CD14-positive monocyte (primary cell): Measurements from ENCODE around the gene PAAF1. TPM values are rescaled to one million over a fixed set of nuclear protein-coding genes. Genes with fewer than 3 reads are reported as not detected.

ENCODE experiments used
- DNase-seq, 3 donors: peaks; one replicate each; pipeline ENCODE4 v3.0.0-alpha.2; 2011 to 2022
- H2AFZ ChIP-seq: 2 replicates; pipeline ENCODE4 v1.6.0; 2012; ENCODE audit warnings: mild to moderate bottlenecking, low read depth, low read length, inconsistent platforms; ENCODE audit not compliant: insufficient read depth, poor library complexity, severe bottlenecking
- H3K27ac ChIP-seq, 2 donors: 1 replicate in 1 of 2; 2 replicates in 1 of 2; pipeline ENCODE4 v1.5.1; 2012 to 2013; ENCODE audit warnings: low read length in 2 of 2, control low read depth in 1 of 2, inconsistent platforms in 1 of 2, low read depth in 1 of 2, mild to moderate bottlenecking in 1 of 2
- H3K27me3 ChIP-seq, 2 donors: one replicate each; pipeline versions ENCODE4 v1.6.0 to v1.6.1; 2011 to 2013; ENCODE audit warnings: low read length in 2 of 2; ENCODE audit not compliant: control insufficient read depth in 2 of 2, insufficient read depth in 2 of 2
- H3K36me3 ChIP-seq, 2 donors: replicated peaks in 1 of 2; 1 replicate in 1 of 2; 2 replicates in 1 of 2; pipeline versions ENCODE4 v1.5.1 to v1.6.1; 2012 to 2013; ENCODE audit warnings: low read length in 2 of 2, control low read depth in 1 of 2, inconsistent platforms in 1 of 2, mild to moderate bottlenecking in 1 of 2; ENCODE audit not compliant: insufficient read depth in 2 of 2, control insufficient read depth in 1 of 2
- H3K4me1 ChIP-seq, 2 donors: 1 replicate in 1 of 2; 2 replicates in 1 of 2; pipeline versions ENCODE4 v1.5.1 to v1.6.1; 2012 to 2013; ENCODE audit warnings: low read length in 2 of 2, control low read depth in 1 of 2, inconsistent platforms in 1 of 2, mild to moderate bottlenecking in 1 of 2, moderate library complexity in 1 of 2; ENCODE audit not compliant: insufficient read depth in 2 of 2, control insufficient read depth in 1 of 2
- H3K4me2 ChIP-seq: replicated peaks from 2 replicates; pipeline ENCODE3; 2012; ENCODE audit warnings: low read length, moderate library complexity, mild to moderate bottlenecking; ENCODE audit not compliant: poor library complexity, severe bottlenecking; ENCODE audit errors: extremely low read depth
- H3K4me3 ChIP-seq, 3 experiments: fragments of 200-600 bp in 1 of 3; sonication (generic) in 1 of 3; replicated peaks in 1 of 3; 1 replicate in 2 of 3; 2 replicates in 1 of 3; pipeline ENCODE4 v1.5.1; 2011 to 2013; ENCODE audit warnings: low read length in 3 of 3, mild to moderate bottlenecking in 3 of 3, control low read depth in 2 of 3, low read depth in 2 of 3, inconsistent platforms in 1 of 3, moderate library complexity in 1 of 3
- H3K79me2 ChIP-seq: 2 replicates; pipeline ENCODE4 v1.6.0; 2012; ENCODE audit warnings: mild to moderate bottlenecking, control low read depth, inconsistent platforms, low read length, moderate library complexity; ENCODE audit not compliant: insufficient read depth
- H3K9ac ChIP-seq: 2 replicates; pipeline ENCODE4 v1.6.0; 2017; ENCODE audit warnings: low read length, mild to moderate bottlenecking; ENCODE audit not compliant: insufficient read depth, poor library complexity, severe bottlenecking
- H3K9me3 ChIP-seq, 2 donors: replicated peaks in 1 of 2; 1 replicate in 1 of 2; 2 replicates in 1 of 2; pipeline versions ENCODE4 v1.5.1 to v1.6.1; 2012 to 2013; ENCODE audit warnings: low read length in 2 of 2, control low read depth in 1 of 2; ENCODE audit not compliant: control insufficient read depth in 1 of 2, insufficient read depth in 1 of 2
- H4K20me1 ChIP-seq: 2 replicates; pipeline ENCODE4 v1.6.0; 2012; ENCODE audit warnings: mild to moderate bottlenecking, low read length, control low read depth, moderate library complexity; ENCODE audit not compliant: insufficient read depth
- H3K27ac Mint-ChIP-seq, 7 donors: one replicate each; pipeline ENCODE4 v1.8.0; 2020; ENCODE audit warnings: mild to moderate bottlenecking in 7 of 7, mixed read lengths in 7 of 7, moderate library complexity in 6 of 7, inconsistent platforms in 2 of 7
- H3K27me3 Mint-ChIP-seq, 3 donors: one replicate each; pipeline ENCODE4 v1.8.0; 2021 to 2022; ENCODE audit warnings: low read depth in 3 of 3, mild to moderate bottlenecking in 3 of 3, mixed read lengths in 3 of 3, moderate library complexity in 3 of 3, inconsistent platforms in 1 of 3
- H3K36me3 Mint-ChIP-seq, 2 donors: one replicate each; pipeline ENCODE4 v1.8.0; 2020; ENCODE audit warnings: mixed read lengths in 2 of 2, inconsistent platforms in 1 of 2, mild to moderate bottlenecking in 1 of 2
- H3K4me1 Mint-ChIP-seq: one replicate; pipeline ENCODE4 v1.8.0; 2020; ENCODE audit warnings: mild to moderate bottlenecking, mixed read lengths
- H3K4me3 Mint-ChIP-seq, 2 donors: one replicate each; pipeline ENCODE4 v1.8.0; 2020; ENCODE audit warnings: mild to moderate bottlenecking in 2 of 2, mixed read lengths in 2 of 2, moderate library complexity in 1 of 2
- H3K9me3 Mint-ChIP-seq, 7 donors: one replicate each; pipeline ENCODE4 v1.8.0; 2020 to 2022; ENCODE audit warnings: mixed read lengths in 7 of 7, mild to moderate bottlenecking in 6 of 7, moderate library complexity in 6 of 7, inconsistent platforms in 2 of 7
- WGBS: methylation state at CpG from one replicate; pipeline ENCODE4 v1.1.5; 2013; ENCODE audit warnings: missing lambda C conversion rate; ENCODE audit not compliant: insufficient coverage; 5-methylcytosine and 5-hydroxymethylcytosine counted together
- intact Hi-C, 2 donors: fragments of 100-400 bp; cut with micrococcal nuclease; formaldehyde crosslinking; loops; one replicate each; pipeline versions ENCODE4 v1.15.0 to v1.15.1; 2023
- polyA plus RNA-seq, 3 donors: library from polyadenylated mRNA; depleted of rRNA in 1 of 3; unstranded in 2 of 3; stranded (reverse) in 1 of 3; fragments of 300-500 nt in 2 of 3; fragments of >200 nt in 1 of 3; fragmentation: Illumina TruSeq in 2 of 3; gene quantifications; 1 replicate in 2 of 3; 2 replicates in 1 of 3; pipeline ENCODE4 v1.2.3, GENCODE V29; 2012 to 2021
- TF ChIP-seq, protein P1 (sequence below): fragments of 200-600 bp; IDR thresholded peaks from one replicate; pipeline ENCODE4 v1.8.0; 2022; ENCODE audit warnings: antibody characterized with exemption, mild to moderate bottlenecking

PAAF1 gene
- polyA plus RNA-seq, 3 donors: 12.0 to 13.7 (median 12.9) TPM

- H3K4me3 ChIP-seq: peak overlapping the region in 1 of 3 experiments; percentile 9
- 97% methylated on average over 5 of the region's 6 CpGs for WGBS
- no peaks in the 10 kb centered on the region for H3K9me3 ChIP-seq
- H4K20me1 ChIP-seq: peaks cover 90% of the 10 kb centered on the region
- H3K79me2 ChIP-seq: peaks cover 40% of the 10 kb centered on the region
- peaks cover 55 to 73% of the 10 kb centered on the region in 2 donors for H3K36me3 ChIP-seq
- intact Hi-C loops: no loop called here
- H3K36me3 Mint-ChIP-seq: peaks cover 64 to 75% of the 10 kb centered on the region in 2 donors
- H3K27me3 Mint-ChIP-seq: peaks cover 0 to 2% (median 0%) of the 10 kb centered on the region in 3 donors
- no peak overlapping the region for H3K4me3 Mint-ChIP-seq
- TF ChIP-seq, protein P1, sequence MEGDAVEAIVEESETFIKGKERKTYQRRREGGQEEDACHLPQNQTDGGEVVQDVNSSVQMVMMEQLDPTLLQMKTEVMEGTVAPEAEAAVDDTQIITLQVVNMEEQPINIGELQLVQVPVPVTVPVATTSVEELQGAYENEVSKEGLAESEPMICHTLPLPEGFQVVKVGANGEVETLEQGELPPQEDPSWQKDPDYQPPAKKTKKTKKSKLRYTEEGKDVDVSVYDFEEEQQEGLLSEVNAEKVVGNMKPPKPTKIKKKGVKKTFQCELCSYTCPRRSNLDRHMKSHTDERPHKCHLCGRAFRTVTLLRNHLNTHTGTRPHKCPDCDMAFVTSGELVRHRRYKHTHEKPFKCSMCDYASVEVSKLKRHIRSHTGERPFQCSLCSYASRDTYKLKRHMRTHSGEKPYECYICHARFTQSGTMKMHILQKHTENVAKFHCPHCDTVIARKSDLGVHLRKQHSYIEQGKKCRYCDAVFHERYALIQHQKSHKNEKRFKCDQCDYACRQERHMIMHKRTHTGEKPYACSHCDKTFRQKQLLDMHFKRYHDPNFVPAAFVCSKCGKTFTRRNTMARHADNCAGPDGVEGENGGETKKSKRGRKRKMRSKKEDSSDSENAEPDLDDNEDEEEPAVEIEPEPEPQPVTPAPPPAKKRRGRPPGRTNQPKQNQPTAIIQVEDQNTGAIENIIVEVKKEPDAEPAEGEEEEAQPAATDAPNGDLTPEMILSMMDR: no peak
- no peak for DNase-seq
- H3K4me2 ChIP-seq: no peak overlapping the region
- no peak overlapping the region for H3K9ac ChIP-seq
- peak overlapping the region in 5 of 7 donors; percentile 39 to 86 (median 81) for H3K27ac Mint-ChIP-seq
- H3K9me3 Mint-ChIP-seq: no peaks in the 10 kb centered on the region
- H3K4me1 Mint-ChIP-seq: peaks cover 72% of the 10 kb centered on the region
- no peaks in the 10 kb centered on the region for H3K27me3 ChIP-seq
- no peak overlapping the region for H2AFZ ChIP-seq
- peak overlapping the region; percentile 12 to 61 for H3K27ac ChIP-seq
- peaks cover 66 to 75% of the 10 kb centered on the region in 2 donors for H3K4me1 ChIP-seq
These were observed 98.6 kb downstream of the PAAF1 start for GRCh38 chr11:73975479-73975757.

GRCh38 chr11:73976451-73977151 is 99.8 kb downstream of the PAAF1 start:
- Histone ChIP-seq H3K27ac (peak overlapping the region in 1 of 2 donors; percentile 96), H3K4me2 (no peak overlapping the region), H4K20me1 (peaks cover 96% of the 10 kb centered on the region), H3K79me2 (peaks cover 52% of the 10 kb centered on the region), H3K4me1 (peaks cover 78 to 87% of the 10 kb centered on the region in 2 donors), H3K27me3 (no peaks in the 10 kb centered on the region), H2AFZ (no peak overlapping the region), H3K4me3 (no peak overlapping the region), H3K9me3 (no peaks in the 10 kb centered on the region), H3K9ac (no peak overlapping the region), H3K36me3 (peaks cover 62 to 84% of the 10 kb centered on the region in 2 donors)
- peak overlapping the region in 5 of 7 donors; percentile 33 to 75 (median 62) for H3K27ac Mint-ChIP-seq
- H3K4me1 Mint-ChIP-seq: peaks cover 76% of the 10 kb centered on the region
- intact Hi-C loops: no loop called here
- peaks cover 0 to 2% (median 0%) of the 10 kb centered on the region in 3 donors for H3K27me3 Mint-ChIP-seq
- TF ChIP-seq, protein P1: no peak
- H3K9me3 Mint-ChIP-seq: no peaks in the 10 kb centered on the region
- 92% methylated on average over 14 of the region's 14 CpGs for WGBS
- H3K36me3 Mint-ChIP-seq: peaks cover 75 to 87% of the 10 kb centered on the region in 2 donors
- DNase-seq: no peak
- no peak overlapping the region for H3K4me3 Mint-ChIP-seq
